Activated naive CD4-positive, alpha-beta T cell treated with anti-CD3 and anti-CD28 coated beads, Interleukin-2, amount 10 ng/mL, durations not matched to agents 7 days and 5 days (primary cell): ENCODE data around the gene SLC17A2.
A peak's percentile ranks its signal among the peaks of the same experiment; 100 is the strongest.

Experiments
- CTCF ChIA-PET: fragments of 350-600 bp; sonication (Branson Sonifier 250); formaldehyde crosslinking; loops from one replicate; lab custom pipeline; 2021; ENCODE audit warnings: antibody characterized with exemption; lab: Charles Lee
- DNase-seq: peaks from one replicate; pipeline ENCODE4 v3.0.0-alpha.2; 2020
- H3K27ac Mint-ChIP-seq: one replicate; pipeline ENCODE4 v1.8.0; 2021; ENCODE audit warnings: mild to moderate bottlenecking, moderate library complexity, mixed read lengths
- H3K27me3 Mint-ChIP-seq: one replicate; pipeline ENCODE4 v1.8.0; 2021; ENCODE audit warnings: mild to moderate bottlenecking, mixed read lengths
- H3K36me3 Mint-ChIP-seq: one replicate; pipeline ENCODE4 v1.8.0; 2021; ENCODE audit warnings: mixed read lengths
- H3K4me1 Mint-ChIP-seq: one replicate; pipeline ENCODE4 v1.8.0; 2021; ENCODE audit warnings: mixed read lengths
- H3K4me3 Mint-ChIP-seq: one replicate; pipeline ENCODE4 v1.8.0; 2021; ENCODE audit warnings: mild to moderate bottlenecking, moderate library complexity, mixed read lengths
- H3K9me3 Mint-ChIP-seq: one replicate; pipeline ENCODE4 v1.8.0; 2021; ENCODE audit warnings: mixed read lengths

The SLC17A2 gene

DNA sequence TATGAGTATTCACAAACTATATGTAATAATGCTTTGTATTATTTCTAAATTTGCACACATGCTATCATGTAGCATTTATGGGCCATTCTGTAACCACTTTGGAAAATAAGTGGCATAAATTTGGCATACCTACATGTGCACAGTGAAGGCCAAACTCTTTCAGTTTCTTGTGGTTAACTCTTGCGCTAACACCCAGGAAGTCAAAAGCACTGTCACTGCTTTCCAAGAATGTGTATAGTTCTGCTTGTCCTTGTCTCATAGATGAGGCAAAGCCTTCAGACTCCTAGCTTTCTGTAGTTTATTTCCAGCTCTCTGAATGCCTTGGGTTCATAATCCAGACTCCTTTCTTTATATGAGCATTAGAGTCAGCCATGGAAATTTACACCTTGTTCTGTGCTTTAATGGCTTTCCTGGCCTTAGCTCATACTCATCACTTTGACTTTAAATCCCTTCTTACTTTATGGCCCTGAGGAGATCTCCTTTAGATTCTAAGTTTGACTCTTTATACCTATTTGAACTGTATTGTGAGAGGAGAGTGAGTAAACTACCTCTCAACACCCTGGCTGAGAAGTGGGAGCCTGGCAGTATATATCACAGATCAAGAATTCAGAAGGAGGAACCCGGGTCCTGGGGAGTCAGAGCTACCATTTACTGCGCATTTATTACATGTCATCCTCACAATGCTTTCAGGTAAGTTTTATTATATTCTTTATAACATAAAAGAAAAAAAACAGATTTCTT is 55.5 kb downstream of the SLC17A2 start:
- peaks cover 2% of the 10 kb centered on the region for H3K36me3 Mint-ChIP-seq
- H3K4me3 Mint-ChIP-seq: peak overlapping the region; percentile 54
- DNase-seq: no peak
- peak overlapping the region; percentile 67 for H3K27ac Mint-ChIP-seq
- peaks cover 46% of the 10 kb centered on the region for H3K4me1 Mint-ChIP-seq
- peaks cover 22% of the 10 kb centered on the region for H3K27me3 Mint-ChIP-seq
- H3K9me3 Mint-ChIP-seq: no peaks in the 10 kb centered on the region
- CTCF ChIA-PET: no interaction called here

DNA sequence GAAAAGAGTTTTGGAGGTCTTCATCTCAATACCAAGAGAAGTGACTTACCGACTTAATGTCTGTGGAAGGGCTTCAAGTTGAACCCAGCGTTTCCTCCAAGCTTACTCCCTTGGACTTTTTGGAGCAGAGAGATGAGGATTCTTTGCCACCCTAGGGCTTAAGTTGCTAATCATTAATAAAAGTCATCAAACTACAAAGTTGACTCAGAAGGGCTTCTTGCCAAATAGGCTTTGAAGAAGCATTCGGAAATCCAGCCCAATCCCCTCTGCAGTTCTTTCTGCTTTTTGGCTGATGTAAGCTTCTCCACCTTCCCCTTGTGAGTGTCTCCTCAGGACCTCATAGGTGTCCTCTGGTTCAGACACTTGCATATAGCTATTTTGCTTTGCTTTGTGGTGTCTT is 56.4 kb downstream of the SLC17A2 start, which contains the start of gene SLC17A3:
Gene SLC17A3, minus strand, starts transcription at position 126 of the 400 bp plus-strand sequence. CDS start 5,856 bp downstream, outside the sequence.
- no peak for DNase-seq
- Mint-ChIP-seq H3K9me3 (no peaks in the 10 kb centered on the region), H3K27me3 (peaks cover 16% of the 10 kb centered on the region), H3K36me3 (peaks cover 2% of the 10 kb centered on the region), H3K4me1 (peaks cover 46% of the 10 kb centered on the region), H3K27ac (peak within 1 kb of the TSS; percentile 67), H3K4me3 (peak within 1 kb of the TSS; percentile 54)
- CTCF ChIA-PET: interaction anchor here (2.0 kb wide), 1 partner anchor 10 kb away, joined by 4 read pairs; no protein-coding TSS in a partner anchor

DNA sequence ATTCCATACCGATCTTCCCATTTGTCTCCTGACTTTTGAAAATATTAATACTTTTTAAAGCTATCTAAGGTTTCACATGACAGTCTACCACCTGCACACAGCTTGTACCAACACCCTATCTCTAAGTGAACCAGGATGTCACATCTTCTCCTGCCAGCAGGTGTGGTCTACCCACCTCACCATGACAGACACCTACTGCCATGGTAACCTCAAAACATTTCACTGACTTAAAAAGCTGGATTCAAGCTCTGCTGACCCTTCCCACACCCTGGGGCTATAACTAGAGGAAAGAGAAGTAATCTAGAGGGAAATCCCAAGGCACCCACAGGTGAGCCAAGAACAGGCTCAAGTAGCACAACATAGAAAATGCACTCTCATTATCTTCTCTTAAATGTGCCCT is 57.7 kb downstream of the SLC17A2 start:
- CTCF ChIA-PET: interaction anchor here (1.3 to 2.0 kb wide), 2 partner anchors 9 to 84 kb away, joined by 3 to 4 read pairs; no protein-coding TSS in a partner anchor
- Mint-ChIP-seq H3K4me3 (no peak overlapping the region), H3K27me3 (peaks cover 11% of the 10 kb centered on the region), H3K4me1 (peaks cover 46% of the 10 kb centered on the region), H3K9me3 (peaks cover 3% of the 10 kb centered on the region), H3K27ac (no peak overlapping the region), H3K36me3 (peaks cover 2% of the 10 kb centered on the region)
- DNase-seq: no peak

DNA sequence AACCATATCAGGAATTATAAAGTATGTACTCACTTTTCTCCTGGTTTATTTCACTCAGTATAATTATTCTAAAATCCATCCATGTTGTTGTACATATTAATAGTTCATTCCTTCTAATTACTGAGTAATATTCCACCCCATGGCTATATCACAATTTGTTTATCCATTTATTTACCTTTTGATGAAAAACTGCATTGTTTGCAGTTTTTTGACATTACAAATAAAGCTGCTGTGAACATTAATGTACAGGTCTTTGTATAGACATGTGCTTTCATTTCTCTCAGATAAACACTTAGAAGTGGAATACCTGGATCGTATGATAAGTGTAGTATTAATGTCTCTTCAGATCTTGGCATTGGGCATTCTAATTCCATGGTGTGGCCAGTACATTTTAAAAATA is 60.7 kb downstream of the SLC17A2 start:
- DNase-seq: no peak
- CTCF ChIA-PET: no interaction called here
- Mint-ChIP-seq H3K27me3 (peaks cover 6% of the 10 kb centered on the region), H3K36me3 (peaks cover 3% of the 10 kb centered on the region), H3K27ac (no peak overlapping the region), H3K4me3 (no peak overlapping the region), H3K4me1 (peaks cover 47% of the 10 kb centered on the region), H3K9me3 (peaks cover 3% of the 10 kb centered on the region)

DNA sequence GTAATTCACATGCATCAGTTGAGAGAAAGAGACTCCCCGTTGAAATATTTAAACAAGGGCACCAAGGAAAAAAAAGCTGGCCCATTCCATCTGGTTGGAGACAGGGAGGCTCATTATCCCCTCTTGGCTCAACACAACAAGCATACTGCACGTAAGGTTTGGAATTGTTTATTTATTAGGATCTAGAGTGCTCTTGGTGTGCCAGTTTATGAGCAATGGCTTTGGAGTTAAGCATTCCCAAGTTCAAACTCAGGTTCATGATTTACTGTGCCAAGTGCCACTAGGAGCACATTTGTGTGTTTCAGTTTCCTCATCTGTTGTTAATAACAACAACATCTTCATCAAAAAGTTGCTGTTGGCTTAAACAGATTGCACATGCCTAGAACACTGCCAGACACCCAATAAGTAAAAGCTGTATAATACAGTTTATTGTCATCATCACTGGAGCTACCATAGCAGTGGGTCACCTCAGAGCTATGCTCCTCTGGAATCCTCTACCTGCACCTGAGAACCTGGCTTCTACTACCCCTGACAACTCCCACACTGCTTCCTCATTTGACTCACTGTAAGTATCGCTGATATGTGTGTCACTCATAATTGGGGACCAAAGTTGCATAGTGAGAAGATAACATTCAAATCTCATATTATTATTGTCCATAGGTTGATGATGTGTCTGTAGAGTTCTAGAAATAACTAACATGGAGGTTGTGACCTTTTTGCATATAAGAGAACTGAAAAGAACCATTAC is 61.9 kb downstream of the SLC17A2 start:
- DNase-seq: no peak
- CTCF ChIA-PET: interaction anchor here (1.4 kb wide), 1 partner anchor 13 kb away, joined by 3 read pairs; no protein-coding TSS in a partner anchor
- peaks cover 6% of the 10 kb centered on the region for H3K27me3 Mint-ChIP-seq
- peaks cover 15% of the 10 kb centered on the region for H3K36me3 Mint-ChIP-seq
- peaks cover 42% of the 10 kb centered on the region for H3K4me1 Mint-ChIP-seq
- no peak overlapping the region for H3K27ac Mint-ChIP-seq
- H3K4me3 Mint-ChIP-seq: no peak overlapping the region
- peaks cover 11% of the 10 kb centered on the region for H3K9me3 Mint-ChIP-seq

DNA sequence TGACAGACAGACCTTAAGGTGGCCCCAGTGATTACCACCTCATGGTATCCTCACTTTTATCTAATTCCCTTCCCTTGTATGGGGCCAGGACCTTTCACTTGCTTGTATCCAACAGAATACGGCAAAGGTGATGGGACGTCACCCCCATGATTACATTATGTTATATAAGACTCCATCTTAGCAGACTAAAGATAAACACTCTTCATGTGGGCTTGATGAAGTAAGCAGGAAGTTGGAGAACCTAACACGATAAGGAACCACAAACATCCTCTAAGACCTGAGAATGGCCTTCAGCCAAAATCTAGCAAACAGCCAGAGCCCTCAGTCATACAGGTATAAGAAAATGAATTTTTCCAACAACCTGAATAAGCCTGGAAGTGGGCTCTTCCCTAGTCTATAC is 64.5 kb downstream of the SLC17A2 start:
- H3K4me3 Mint-ChIP-seq: no peak overlapping the region
- peaks cover 14% of the 10 kb centered on the region for H3K36me3 Mint-ChIP-seq
- peak overlapping the region; percentile 86 for H3K27ac Mint-ChIP-seq
- CTCF ChIA-PET: no interaction called here
- DNase-seq: peak; percentile 34
- H3K4me1 Mint-ChIP-seq: peaks cover 30% of the 10 kb centered on the region
- no peaks in the 10 kb centered on the region for H3K27me3 Mint-ChIP-seq
- peaks cover 11% of the 10 kb centered on the region for H3K9me3 Mint-ChIP-seq

DNA sequence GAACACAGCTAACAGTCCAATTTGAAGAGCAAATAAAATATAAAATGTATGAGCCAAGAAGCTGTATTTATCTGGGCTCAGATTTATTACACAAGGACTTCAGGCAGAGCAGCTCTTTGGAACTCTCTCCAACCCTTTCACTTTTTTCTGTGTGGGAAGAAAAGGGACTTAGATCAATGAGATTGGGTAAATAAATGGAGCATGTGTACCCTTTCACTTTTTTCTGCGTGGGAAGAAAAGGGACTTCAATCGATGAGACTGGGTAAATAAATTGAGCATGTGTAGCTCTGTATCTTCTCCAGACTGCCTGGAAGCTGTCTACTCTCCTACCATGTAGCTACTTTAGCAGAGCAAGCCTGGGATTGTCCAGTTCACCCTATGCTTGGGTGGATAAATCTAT is 67.1 kb downstream of the SLC17A2 start:
- Mint-ChIP-seq H3K36me3 (peaks cover 14% of the 10 kb centered on the region), H3K4me3 (no peak overlapping the region), H3K4me1 (peaks cover 35% of the 10 kb centered on the region), H3K9me3 (peaks cover 11% of the 10 kb centered on the region), H3K27ac (no peak overlapping the region), H3K27me3 (no peaks in the 10 kb centered on the region)
- DNase-seq: no peak
- CTCF ChIA-PET: interaction anchor here (0.6 to 1.2 kb wide), 3 partner anchors 10 to 76 kb away, joined by 3 to 4 read pairs (median 4); partner anchors contain the start of gene SLC17A3
